Upper lobe of right lung (tissue), 1 donor: ENCODE results near the gene PATL2. TPM values are rescaled to one million over a fixed set of nuclear protein-coding genes. Genes with fewer than 3 reads are reported as not detected.
"Not testable (repeated sequence)": the region's sequence is repeated elsewhere in the genome, so short reads cannot be mapped to it uniquely, and the experiment has no call there.

Experiments used
- ATAC-seq: fragments of 200-7000 bp; cut with Tn5 transposase; one replicate; pipeline ENCODE4 v1.9.1; 2020; ENCODE audit warnings: mild to moderate bottlenecking, moderate library complexity
- DNase-seq: peaks from one replicate; pipeline ENCODE4 v3.0.0-alpha.2; 2020
- H3K27ac ChIP-seq: fragments of 200-600 bp; one replicate; pipeline ENCODE4 v1.8.0; 2022
- H3K27me3 ChIP-seq: fragments of 200-600 bp; one replicate; pipeline ENCODE4 v1.8.0; 2022; ENCODE audit warnings: mild to moderate bottlenecking
- H3K36me3 ChIP-seq: fragments of 200-600 bp; one replicate; pipeline ENCODE4 v1.8.0; 2022
- H3K4me1 ChIP-seq: fragments of 200-600 bp; one replicate; pipeline ENCODE4 v1.8.0; 2022
- H3K4me3 ChIP-seq: fragments of 200-600 bp; one replicate; pipeline ENCODE4 v1.8.0; 2022; ENCODE audit warnings: mild to moderate bottlenecking
- H3K9me3 ChIP-seq: fragments of 200-600 bp; one replicate; pipeline ENCODE4 v1.8.0; 2022
- CTCF ChIP-seq: fragments of 200-600 bp; IDR thresholded peaks from one replicate; pipeline ENCODE4 v1.8.0; 2022; ENCODE audit warnings: antibody characterized with exemption
- intact Hi-C: fragments of 100-400 bp; cut with DNase I; formaldehyde crosslinking; loops from one replicate; pipeline ENCODE4 v1.11.0; 2022
- total RNA-seq: library from RNA; stranded (reverse); fragmentation: NEBNext Ultra II Directional; extraction: Animal tissue kit (Norgen Biotek cat#: 25700); gene quantifications from one replicate; pipeline ENCODE4 v1.2.1, GENCODE V29; 2021
- donor health status: DM: no; HTN: yes; CAD: no; lungs with severe emphysema.

The PATL2 gene
- total RNA-seq, 1 donor from 2014 or later, result 3.7 TPM

- H3K27ac ChIP-seq, result no peak overlapping the region
- DNase-seq (no peak), ATAC-seq (no peak)
- no peak for TF ChIP-seq CTCF
- H3K4me3 ChIP-seq, result no peak overlapping the region
- no peaks in the 10 kb centered on the region for H3K9me3 ChIP-seq
- no peaks in the 10 kb centered on the region for H3K27me3 ChIP-seq
- no peaks in the 10 kb centered on the region for H3K4me1 ChIP-seq
- H3K36me3 ChIP-seq, result no peaks in the 10 kb centered on the region
- intact Hi-C loops, result no loop called here
Observed at GRCh38 chr15:44697014-44697413, 14.1 kb downstream of the PATL2 start.

- Histone ChIP-seq H3K27me3 (no peaks in the 10 kb centered on the region), H3K9me3 (no peaks in the 10 kb centered on the region), H3K36me3 (no peaks in the 10 kb centered on the region), H3K4me1 (no peaks in the 10 kb centered on the region), H3K4me3 (no peak overlapping the region), H3K27ac (no peak overlapping the region)
- intact Hi-C loops, result no loop called here
- ATAC-seq, result no peak
- no peak for TF ChIP-seq CTCF
- DNase-seq, result no peak
Observed at GRCh38 chr15:44695294-44695693, 15.8 kb downstream of the PATL2 start.

- no peak for TF ChIP-seq CTCF
- DNase-seq (no peak), ATAC-seq (no peak)
- no peaks in the 10 kb centered on the region for H3K4me1 ChIP-seq
- H3K36me3 ChIP-seq, result no peaks in the 10 kb centered on the region
- H3K27ac ChIP-seq, result no peak overlapping the region
- no peak overlapping the region for H3K4me3 ChIP-seq
- intact Hi-C loops, result no loop called here
- no peaks in the 10 kb centered on the region for H3K27me3 ChIP-seq
- H3K9me3 ChIP-seq, result no peaks in the 10 kb centered on the region
Observed at GRCh38 chr15:44694416-44694815, 16.7 kb downstream of the PATL2 start.

- intact Hi-C loops, result no loop called here
- Histone ChIP-seq H3K36me3 (no peaks in the 10 kb centered on the region), H3K9me3 (no peaks in the 10 kb centered on the region), H3K27me3 (no peaks in the 10 kb centered on the region), H3K27ac (no peak overlapping the region), H3K4me1 (no peaks in the 10 kb centered on the region), H3K4me3 (no peak overlapping the region)
- TF ChIP-seq CTCF, result no peak
- ATAC-seq (no peak), DNase-seq (no peak)
Observed at GRCh38 chr15:44692659-44693058, 18.5 kb downstream of the PATL2 start.

GRCh38 chr15:44690245-44690644 lies 20.9 kb downstream of the PATL2 start:
- ATAC-seq, H3K27me3 ChIP-seq, H3K9me3 ChIP-seq, H3K27ac ChIP-seq, H3K4me3 ChIP-seq, H3K36me3 ChIP-seq, H3K4me1 ChIP-seq, intact Hi-C loops, DNase-seq: not testable (repeated sequence)

- H3K4me1 ChIP-seq, H3K9me3 ChIP-seq, H3K36me3 ChIP-seq, H3K4me3 ChIP-seq, ATAC-seq, H3K27ac ChIP-seq, DNase-seq, intact Hi-C loops, H3K27me3 ChIP-seq: not testable (repeated sequence)
Observed at GRCh38 chr15:44689318-44689717, 21.8 kb downstream of the PATL2 start.

- H3K27ac ChIP-seq, result peak overlapping the region; percentile 71
- ATAC-seq (peak; percentile 79), DNase-seq (peak; percentile 93)
- H3K36me3 ChIP-seq, H3K27me3 ChIP-seq, intact Hi-C loops, H3K4me3 ChIP-seq, H3K9me3 ChIP-seq: not testable (repeated sequence)
- H3K4me1 ChIP-seq, result peaks cover 16% of the 10 kb centered on the region
Observed at GRCh38 chr15:44682809-44683682, 28.1 kb downstream of the PATL2 start.
